Measurements from ENCODE around the gene TMEM185B.
"Not testable (repeated sequence)": the region's sequence is repeated elsewhere in the genome, so short reads cannot be mapped to it uniquely, and the experiment has no call there.

Gene TMEM185B

DNA sequence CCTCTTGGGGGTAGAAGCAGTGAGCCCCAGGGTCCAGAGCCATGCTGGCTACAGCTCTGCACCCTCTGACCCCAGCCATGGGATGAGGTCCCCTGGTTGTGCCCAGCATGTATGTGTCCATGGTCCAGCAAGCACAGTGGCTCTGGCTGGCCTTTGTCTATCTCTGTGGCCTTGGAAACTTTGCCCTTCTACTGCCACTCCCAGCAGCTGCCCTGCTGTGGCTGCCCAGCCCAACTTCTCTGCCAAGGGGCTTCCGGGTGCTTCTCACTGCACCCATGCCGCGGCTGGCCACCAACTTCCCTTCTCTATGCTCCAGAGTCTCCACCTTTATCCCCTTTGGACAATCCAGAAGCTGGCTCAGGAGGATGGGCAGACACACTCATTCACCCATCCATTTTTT is 18.8 kb downstream of the TMEM185B start:
- Histone ChIP-seq H3K27me3 (ENCODE audit: insufficient read depth, low read length) (no peaks in the 10 kb centered on the region), H3K4me1 (ENCODE audit: control insufficient read depth, insufficient read depth, low read length, unreplicated experiment) (no peaks in the 10 kb centered on the region), H2AFZ (ENCODE audit: low read length, unreplicated experiment) (no peak overlapping the region), H3K36me3 (ENCODE audit: insufficient read depth, low read length) (no peaks in the 10 kb centered on the region), H3K27ac (ENCODE audit: low read depth, low read length) (no peak overlapping the region), H3K79me2 (ENCODE audit: control insufficient read depth, insufficient read depth, low read length, unreplicated experiment) (no peaks in the 10 kb centered on the region), H3K4me3 (ENCODE audit: low read depth, low read length) (no peak overlapping the region)

DNA sequence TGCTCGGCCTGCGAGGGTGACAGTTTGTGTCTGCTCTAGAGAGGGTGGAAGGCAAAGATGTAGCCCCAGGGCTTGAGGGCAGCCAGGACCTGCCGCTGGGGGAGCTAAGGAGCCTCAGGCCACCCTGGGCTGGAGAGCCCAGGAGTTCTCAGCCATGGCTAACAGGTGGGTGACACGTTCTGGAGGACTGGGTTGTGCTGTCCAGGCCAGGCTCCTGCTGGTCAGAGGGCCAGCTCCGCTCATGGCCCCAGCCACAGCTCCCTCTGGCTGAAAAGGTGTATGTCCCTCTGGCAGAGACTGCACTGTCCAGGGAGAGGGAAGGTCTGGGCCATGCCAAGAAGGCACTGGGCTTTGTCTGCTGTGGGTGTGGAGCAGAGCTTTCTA is 19.2 kb downstream of the TMEM185B start:
- H2AFZ ChIP-seq (ENCODE audit: low read length, unreplicated experiment), result no peak overlapping the region

DNA sequence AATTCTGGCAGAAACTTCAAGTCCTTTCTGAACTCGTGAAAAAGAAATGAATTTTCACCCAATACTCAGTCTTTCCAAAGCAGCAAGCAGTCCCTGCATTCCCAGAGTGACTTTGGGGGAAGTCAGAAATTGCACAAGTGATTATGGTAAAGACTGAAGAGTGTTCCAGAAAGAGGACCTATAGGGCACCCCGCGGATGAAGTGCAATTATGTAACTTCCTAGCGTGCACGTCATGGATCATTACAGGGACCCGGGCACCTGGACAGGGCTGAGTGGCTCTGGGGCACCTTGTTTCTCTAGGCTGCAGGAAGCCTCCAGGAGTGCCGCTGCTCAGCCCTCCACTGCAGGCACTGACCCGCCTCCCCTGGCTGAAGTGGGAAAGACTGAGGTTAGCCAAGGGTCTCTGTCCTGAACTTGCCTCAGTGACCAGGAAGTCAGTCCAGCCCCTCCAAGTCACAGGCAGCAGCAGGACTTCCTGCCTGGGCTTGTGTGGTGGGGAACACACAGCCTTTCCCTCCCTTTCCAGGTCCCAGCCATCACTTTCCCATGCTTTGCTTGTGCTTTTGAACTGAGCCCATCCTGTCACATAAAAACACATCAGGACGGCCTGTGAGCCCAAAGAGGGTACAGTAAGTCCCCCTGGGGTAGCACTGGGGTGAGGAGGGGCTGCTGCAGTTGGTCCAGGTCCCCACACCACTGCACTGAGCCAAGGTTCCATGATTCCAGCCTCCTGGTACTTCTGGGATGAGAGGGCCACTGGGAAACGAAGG is 19.8 kb downstream of the TMEM185B start:
- no peaks in the 10 kb centered on the region for H3K4me1 ChIP-seq (ENCODE audit: control insufficient read depth, insufficient read depth, low read length, unreplicated experiment)
- H3K4me3 ChIP-seq (ENCODE audit: low read depth, low read length), result no peak overlapping the region
- no peaks in the 10 kb centered on the region for H3K27me3 ChIP-seq (ENCODE audit: insufficient read depth, low read length)
- H2AFZ ChIP-seq (ENCODE audit: low read length, unreplicated experiment), result no peak overlapping the region
- H3K27ac ChIP-seq (ENCODE audit: low read depth, low read length), result no peak overlapping the region
- no peaks in the 10 kb centered on the region for H3K36me3 ChIP-seq (ENCODE audit: insufficient read depth, low read length)
- H3K79me2 ChIP-seq (ENCODE audit: control insufficient read depth, insufficient read depth, low read length, unreplicated experiment), result no peaks in the 10 kb centered on the region

More for the DNA sequence above, 19.2 kb downstream of the TMEM185B start:
- Histone ChIP-seq H3K4me3 (ENCODE audit: low read depth, low read length) (no peak overlapping the region), H3K4me1 (ENCODE audit: control insufficient read depth, insufficient read depth, low read length, unreplicated experiment) (no peaks in the 10 kb centered on the region), H3K36me3 (ENCODE audit: insufficient read depth, low read length) (no peaks in the 10 kb centered on the region), H3K27me3 (ENCODE audit: insufficient read depth, low read length) (no peaks in the 10 kb centered on the region), H3K79me2 (ENCODE audit: control insufficient read depth, insufficient read depth, low read length, unreplicated experiment) (no peaks in the 10 kb centered on the region), H3K27ac (ENCODE audit: low read depth, low read length) (no peak overlapping the region)

DNA sequence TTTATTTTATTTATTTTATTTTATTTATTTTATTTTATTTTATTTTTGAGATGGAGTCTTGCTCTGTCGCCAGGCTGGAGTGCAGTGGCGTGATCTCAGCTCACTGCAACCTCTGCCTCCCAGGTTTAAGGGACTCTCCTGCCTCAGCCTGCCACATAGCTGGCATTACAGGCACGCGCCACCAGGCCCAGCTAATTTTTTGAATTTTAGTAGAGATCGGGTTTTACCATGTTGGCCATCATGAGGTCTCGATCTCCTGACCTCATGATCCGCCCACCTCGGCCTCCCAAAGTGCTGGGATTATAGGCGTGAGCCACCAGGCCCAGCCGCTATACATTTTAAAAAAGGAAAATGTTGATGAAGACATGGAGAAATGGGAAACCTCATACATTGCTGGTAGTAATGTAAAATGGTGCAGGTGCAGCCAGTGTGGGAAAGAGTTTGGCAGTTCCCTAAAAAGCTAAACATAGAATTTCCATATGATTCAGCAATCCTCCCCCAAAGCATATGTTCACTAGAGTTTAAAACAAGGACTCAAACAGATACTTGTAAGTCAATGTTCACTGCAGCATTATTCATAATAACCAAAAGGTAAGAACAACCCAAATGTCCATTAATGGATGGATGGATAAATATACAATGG is 23.3 kb downstream of the TMEM185B start:
- H3K4me1 ChIP-seq (ENCODE audit: control insufficient read depth, insufficient read depth, low read length, unreplicated experiment); H3K4me3 ChIP-seq (ENCODE audit: low read depth, low read length); H3K36me3 ChIP-seq (ENCODE audit: insufficient read depth, low read length); H3K79me2 ChIP-seq (ENCODE audit: control insufficient read depth, insufficient read depth, low read length, unreplicated experiment); H2AFZ ChIP-seq (ENCODE audit: low read length, unreplicated experiment); H3K27ac ChIP-seq (ENCODE audit: low read depth, low read length); H3K27me3 ChIP-seq (ENCODE audit: insufficient read depth, low read length): not testable (repeated sequence)

DNA sequence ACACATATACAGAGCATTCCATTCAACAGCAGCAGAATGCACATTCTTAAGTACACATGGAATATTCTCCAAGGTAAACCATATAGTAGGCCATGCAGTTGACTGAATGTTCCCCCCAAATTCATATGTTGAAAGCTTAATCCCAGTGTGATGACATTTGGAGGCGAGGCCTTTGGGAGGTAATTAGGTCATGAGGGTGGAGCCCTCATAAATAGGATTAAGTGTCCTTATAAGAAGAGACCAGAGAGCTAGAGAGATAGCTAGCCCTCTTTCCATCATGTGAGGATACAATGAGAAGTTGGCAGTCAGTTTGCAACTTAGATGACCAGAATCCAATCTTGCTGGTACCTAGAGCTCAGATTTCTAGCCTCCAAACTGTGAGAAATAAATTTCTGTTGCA is 27.6 kb downstream of the TMEM185B start:
- H3K36me3 ChIP-seq (ENCODE audit: insufficient read depth, low read length), result no peaks in the 10 kb centered on the region
- no peak overlapping the region for H2AFZ ChIP-seq (ENCODE audit: low read length, unreplicated experiment)
- H3K4me1 ChIP-seq (ENCODE audit: control insufficient read depth, insufficient read depth, low read length, unreplicated experiment), result no peaks in the 10 kb centered on the region
- H3K27ac ChIP-seq (ENCODE audit: low read depth, low read length), result no peak overlapping the region
- H3K79me2 ChIP-seq (ENCODE audit: control insufficient read depth, insufficient read depth, low read length, unreplicated experiment), result no peaks in the 10 kb centered on the region
- no peak overlapping the region for H3K4me3 ChIP-seq (ENCODE audit: low read depth, low read length)
- H3K27me3 ChIP-seq (ENCODE audit: insufficient read depth, low read length), result no peaks in the 10 kb centered on the region

DNA sequence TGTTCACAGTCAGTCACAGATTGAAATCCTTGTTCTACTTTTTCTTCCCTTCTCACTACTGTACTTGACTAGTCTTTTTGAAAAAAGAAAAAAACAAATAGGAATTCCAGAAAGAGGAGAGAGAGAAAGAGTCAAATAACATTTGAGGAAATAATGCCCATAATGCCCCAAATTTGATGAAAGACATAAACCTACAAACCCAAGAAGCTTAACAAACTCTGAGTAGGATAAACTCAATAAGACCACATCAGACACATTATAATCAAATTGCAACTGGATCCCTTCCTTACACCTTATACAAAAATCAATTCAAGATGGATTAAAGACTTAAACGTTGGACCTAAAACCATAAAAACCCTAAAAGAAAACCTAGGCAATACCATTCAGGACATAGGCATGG is 30.9 kb downstream of the TMEM185B start:
- Histone ChIP-seq H3K4me1 (ENCODE audit: control insufficient read depth, insufficient read depth, low read length, unreplicated experiment) (no peaks in the 10 kb centered on the region), H3K27me3 (ENCODE audit: insufficient read depth, low read length) (no peaks in the 10 kb centered on the region), H2AFZ (ENCODE audit: low read length, unreplicated experiment) (no peak overlapping the region), H3K4me3 (ENCODE audit: low read depth, low read length) (no peak overlapping the region), H3K79me2 (ENCODE audit: control insufficient read depth, insufficient read depth, low read length, unreplicated experiment) (no peaks in the 10 kb centered on the region), H3K36me3 (ENCODE audit: insufficient read depth, low read length) (no peaks in the 10 kb centered on the region), H3K27ac (ENCODE audit: low read depth, low read length) (no peak overlapping the region)

DNA sequence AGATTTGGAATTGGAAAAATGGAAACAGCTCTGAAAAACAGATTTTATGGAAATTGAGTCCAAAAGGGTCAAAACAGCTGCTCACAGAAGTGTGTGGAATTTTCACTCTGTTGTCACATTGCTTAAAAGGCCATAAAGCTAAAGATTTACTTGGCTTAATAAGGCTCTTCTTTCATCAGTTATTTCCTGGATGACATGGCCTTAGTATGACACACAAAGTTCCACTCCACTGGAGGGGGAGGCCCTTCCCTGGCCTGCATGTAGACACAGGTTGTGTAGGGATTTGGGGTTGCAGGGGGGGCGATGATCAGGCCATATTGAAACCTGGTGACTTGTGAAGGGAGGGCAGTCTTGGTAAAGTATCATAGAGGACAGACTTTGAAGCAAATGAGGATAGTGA is 34.0 kb downstream of the TMEM185B start:
- H3K27me3 ChIP-seq (ENCODE audit: insufficient read depth, low read length), result no peaks in the 10 kb centered on the region
- H2AFZ ChIP-seq (ENCODE audit: low read length, unreplicated experiment), result no peak overlapping the region
- H3K4me3 ChIP-seq (ENCODE audit: low read depth, low read length), result no peak overlapping the region
- H3K79me2 ChIP-seq (ENCODE audit: control insufficient read depth, insufficient read depth, low read length, unreplicated experiment), result no peaks in the 10 kb centered on the region
- H3K27ac ChIP-seq (ENCODE audit: low read depth, low read length), result no peak overlapping the region
- H3K36me3 ChIP-seq (ENCODE audit: insufficient read depth, low read length), result no peaks in the 10 kb centered on the region
- no peaks in the 10 kb centered on the region for H3K4me1 ChIP-seq (ENCODE audit: control insufficient read depth, insufficient read depth, low read length, unreplicated experiment)

DNA sequence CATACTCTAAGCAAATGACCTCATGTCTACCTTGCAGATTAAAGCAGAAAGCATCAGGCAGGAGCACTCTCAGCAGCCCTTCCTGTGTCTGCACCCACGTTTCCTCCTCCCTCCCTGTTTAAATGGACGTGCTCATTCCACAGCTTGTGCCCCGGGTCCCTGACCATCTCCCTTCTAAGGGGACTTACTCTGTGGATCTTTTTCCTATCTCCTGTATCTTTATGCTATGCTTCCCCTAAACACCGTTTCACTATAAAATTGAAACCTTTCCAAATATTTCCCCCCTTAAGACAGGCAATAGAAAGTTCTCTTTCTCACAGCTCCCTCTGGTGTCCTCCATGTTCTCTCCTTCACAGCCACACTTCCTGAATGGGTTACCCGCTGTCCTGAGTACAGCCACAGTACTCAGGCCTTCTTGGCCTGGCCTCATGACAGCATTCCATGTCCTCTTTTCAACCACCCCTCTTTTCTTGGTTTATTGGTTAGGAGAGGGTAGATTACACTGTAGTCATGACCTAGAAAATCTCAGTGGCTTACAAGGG is 41.1 kb downstream of the TMEM185B start:
- no peak overlapping the region for H3K4me3 ChIP-seq (ENCODE audit: low read depth, low read length)
- no peaks in the 10 kb centered on the region for H3K4me1 ChIP-seq (ENCODE audit: control insufficient read depth, insufficient read depth, low read length, unreplicated experiment)
- H2AFZ ChIP-seq (ENCODE audit: low read length, unreplicated experiment), result no peak overlapping the region
- no peak overlapping the region for H3K27ac ChIP-seq (ENCODE audit: low read depth, low read length)
- H3K36me3 ChIP-seq (ENCODE audit: insufficient read depth, low read length), result no peaks in the 10 kb centered on the region
- H3K27me3 ChIP-seq (ENCODE audit: insufficient read depth, low read length), result no peaks in the 10 kb centered on the region
- H3K79me2 ChIP-seq (ENCODE audit: control insufficient read depth, insufficient read depth, low read length, unreplicated experiment), result no peaks in the 10 kb centered on the region

DNA sequence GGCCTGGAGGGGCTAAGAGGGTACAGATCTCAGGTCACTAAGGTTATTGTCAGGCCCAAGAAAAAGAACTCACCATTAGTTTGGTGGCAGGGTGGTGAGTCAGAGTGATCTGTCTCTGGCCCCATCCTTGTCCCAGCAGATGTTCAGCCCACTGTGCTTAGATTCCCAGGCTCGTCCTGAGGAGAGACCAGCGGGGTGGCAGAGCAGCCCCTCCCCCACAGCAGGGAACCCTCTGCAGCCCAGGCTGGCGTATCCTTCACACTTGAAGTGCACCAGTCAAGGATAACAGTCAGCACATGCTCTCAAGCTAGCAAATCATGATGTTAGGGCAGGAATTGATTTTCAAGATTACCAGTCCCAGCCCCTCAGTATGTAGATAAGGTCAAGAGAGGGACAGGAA is 43.1 kb downstream of the TMEM185B start:
- Histone ChIP-seq H3K4me3 (ENCODE audit: low read depth, low read length) (no peak overlapping the region), H3K4me1 (ENCODE audit: control insufficient read depth, insufficient read depth, low read length, unreplicated experiment) (no peaks in the 10 kb centered on the region), H3K36me3 (ENCODE audit: insufficient read depth, low read length) (no peaks in the 10 kb centered on the region), H3K27ac (ENCODE audit: low read depth, low read length) (no peak overlapping the region), H2AFZ (ENCODE audit: low read length, unreplicated experiment) (no peak overlapping the region), H3K27me3 (ENCODE audit: insufficient read depth, low read length) (no peaks in the 10 kb centered on the region), H3K79me2 (ENCODE audit: control insufficient read depth, insufficient read depth, low read length, unreplicated experiment) (no peaks in the 10 kb centered on the region)

DNA sequence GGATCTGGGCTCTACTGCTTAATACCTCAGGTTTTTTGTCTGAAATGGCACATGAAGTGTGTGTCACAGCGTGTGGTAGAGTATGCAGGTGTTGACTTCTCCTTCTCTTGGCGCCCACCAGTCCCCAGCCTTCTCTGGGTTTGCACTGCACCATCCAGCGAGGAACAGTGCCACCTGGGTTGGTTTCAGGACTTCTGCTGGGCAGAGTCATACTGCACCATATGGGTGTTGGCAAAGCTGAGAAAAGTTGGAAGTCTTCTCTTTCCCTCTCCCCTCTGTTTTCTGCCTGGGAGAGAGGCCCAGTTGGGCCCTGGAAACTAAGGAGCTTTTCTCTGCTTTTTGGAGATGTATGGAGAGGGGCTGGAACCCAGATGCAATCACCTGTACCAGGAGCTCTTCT is 43.8 kb downstream of the TMEM185B start:
- Histone ChIP-seq H3K36me3 (ENCODE audit: insufficient read depth, low read length) (no peaks in the 10 kb centered on the region), H3K4me3 (ENCODE audit: low read depth, low read length) (no peak overlapping the region), H3K27ac (ENCODE audit: low read depth, low read length) (no peak overlapping the region), H3K27me3 (ENCODE audit: insufficient read depth, low read length) (no peaks in the 10 kb centered on the region), H2AFZ (ENCODE audit: low read length, unreplicated experiment) (no peak overlapping the region), H3K79me2 (ENCODE audit: control insufficient read depth, insufficient read depth, low read length, unreplicated experiment) (no peaks in the 10 kb centered on the region), H3K4me1 (ENCODE audit: control insufficient read depth, insufficient read depth, low read length, unreplicated experiment) (no peaks in the 10 kb centered on the region)

DNA sequence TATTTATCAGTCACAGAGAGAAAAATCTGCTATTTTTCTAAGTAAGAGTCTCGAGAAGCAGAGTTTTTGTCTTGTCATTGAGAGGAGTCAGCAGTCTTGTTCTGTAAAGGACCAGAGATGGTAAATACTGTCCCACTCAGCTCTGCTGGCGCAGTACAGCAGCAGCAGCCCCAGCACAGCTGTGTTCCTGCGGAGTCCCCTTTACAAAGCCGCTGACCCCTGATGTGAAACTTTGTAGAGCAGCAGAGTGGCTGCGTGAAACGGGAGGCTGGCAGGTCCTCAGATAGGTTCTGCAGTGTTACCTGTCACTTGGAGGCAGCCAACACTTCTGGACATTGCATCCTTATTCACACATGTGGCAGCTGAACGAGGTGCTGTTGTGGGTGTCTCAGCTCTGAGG is 45.2 kb downstream of the TMEM185B start:
- no peaks in the 10 kb centered on the region for H3K36me3 ChIP-seq (ENCODE audit: insufficient read depth, low read length)
- H3K27ac ChIP-seq (ENCODE audit: low read depth, low read length), result no peak overlapping the region
- H3K4me3 ChIP-seq (ENCODE audit: low read depth, low read length), result no peak overlapping the region
- no peaks in the 10 kb centered on the region for H3K4me1 ChIP-seq (ENCODE audit: control insufficient read depth, insufficient read depth, low read length, unreplicated experiment)
- H2AFZ ChIP-seq (ENCODE audit: low read length, unreplicated experiment), result no peak overlapping the region
- no peaks in the 10 kb centered on the region for H3K27me3 ChIP-seq (ENCODE audit: insufficient read depth, low read length)
- H3K79me2 ChIP-seq (ENCODE audit: control insufficient read depth, insufficient read depth, low read length, unreplicated experiment), result no peaks in the 10 kb centered on the region

All from ACC112 (cell line).